ENCODE measurements around the gene JAG2.

Gene JAG2

DNA sequence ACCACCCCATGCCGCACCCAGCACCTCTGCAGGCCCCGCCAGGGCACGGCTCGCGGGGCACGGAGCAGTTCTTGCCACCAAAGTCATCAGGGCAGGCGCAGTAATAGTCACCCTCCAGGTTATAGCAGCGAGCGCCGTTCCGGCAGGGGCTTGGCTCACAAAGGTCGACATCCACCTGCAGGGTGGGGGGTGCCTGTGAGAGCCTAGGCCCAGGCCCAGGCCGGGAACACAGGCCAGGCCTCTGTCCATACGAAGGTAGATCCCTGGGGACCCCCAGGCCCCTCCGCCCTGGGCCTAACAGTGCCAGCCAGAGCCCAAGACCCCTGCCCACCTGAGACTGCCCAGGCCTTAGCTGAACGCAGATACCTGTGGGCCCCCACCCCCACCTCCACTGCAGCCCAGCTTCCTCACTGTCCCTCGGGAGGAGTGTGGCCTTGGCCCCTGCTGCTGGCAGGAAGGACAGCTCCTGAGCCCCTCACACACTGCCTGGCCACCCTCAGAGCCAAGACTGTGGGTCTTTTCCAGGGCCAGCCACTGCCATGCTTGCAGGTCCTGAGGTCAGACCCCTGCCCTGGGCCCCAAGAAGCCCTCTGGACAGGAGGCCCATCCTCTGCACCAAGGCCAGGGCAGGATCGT lies 19.3 kb downstream of the JAG2 start:
- DNase-seq, result no peak

GRCh38 chr14:105148604-105149145 lies 19.9 kb downstream of the JAG2 start:
- DNase-seq, result no peak

DNA sequence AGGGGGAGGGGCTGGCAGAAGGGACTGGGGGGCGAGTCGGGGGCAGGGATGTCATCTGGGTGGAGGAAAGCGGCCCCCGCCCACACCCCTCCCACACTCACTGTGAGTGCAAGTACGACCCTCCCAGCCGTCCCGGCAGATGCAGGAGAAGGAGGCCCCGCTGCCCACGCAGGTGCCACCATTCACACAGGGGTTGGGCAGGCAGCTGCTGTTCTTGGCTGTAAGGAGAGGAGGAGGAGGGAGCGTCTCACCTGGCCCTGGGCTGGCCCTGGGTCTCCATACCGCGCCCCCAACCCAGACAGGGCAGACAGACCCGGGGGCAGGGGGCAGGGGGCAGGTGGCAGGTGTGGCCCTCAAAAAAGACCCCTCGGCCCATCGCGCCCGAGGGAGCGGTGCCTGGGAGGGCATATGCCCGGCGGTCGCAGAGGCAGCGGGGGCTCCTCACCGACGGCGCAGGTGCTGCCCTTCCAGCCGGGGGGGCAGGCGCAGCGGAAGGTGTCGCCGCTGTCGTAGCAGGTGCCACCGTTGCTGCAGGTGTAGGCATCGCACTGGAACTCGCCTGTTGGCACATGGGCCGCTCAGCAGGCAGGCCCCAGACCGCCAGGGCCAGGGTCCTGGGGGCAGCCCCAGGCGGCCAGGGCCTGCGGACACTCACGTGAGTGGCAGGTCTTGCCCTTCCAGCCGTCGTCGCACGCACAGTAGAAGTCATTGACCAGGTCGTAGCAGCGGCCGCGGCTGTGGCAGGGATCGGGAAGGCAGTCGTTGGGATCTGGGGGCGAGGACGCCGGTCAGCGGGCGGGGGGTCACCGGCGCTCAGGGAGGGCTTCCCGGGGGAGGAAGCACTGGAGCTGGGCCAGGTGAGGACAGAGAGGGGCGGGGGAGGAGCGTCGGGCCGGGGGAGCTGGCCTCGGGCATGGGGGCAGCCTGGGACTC lies 20.6 kb downstream of the JAG2 start:
- DNase-seq, result no peak

GRCh38 chr14:105146976-105147635 lies 21.5 kb downstream of the JAG2 start:
- DNase-seq, result no peak

- no peak for DNase-seq
Measured at GRCh38 chr14:105146181-105146975, 22.2 kb downstream of the JAG2 start.

GRCh38 chr14:105145381-105146180 lies 23.0 kb downstream of the JAG2 start:
- DNase-seq, result no peak

GRCh38 chr14:105144666-105145380 lies 23.8 kb downstream of the JAG2 start:
- DNase-seq, result no peak

- no peak for DNase-seq
Measured at GRCh38 chr14:105144026-105144665, 24.4 kb downstream of the JAG2 start.

- DNase-seq, result no peak
Measured at GRCh38 chr14:105143451-105144025, 25.0 kb downstream of the JAG2 start.

DNA sequence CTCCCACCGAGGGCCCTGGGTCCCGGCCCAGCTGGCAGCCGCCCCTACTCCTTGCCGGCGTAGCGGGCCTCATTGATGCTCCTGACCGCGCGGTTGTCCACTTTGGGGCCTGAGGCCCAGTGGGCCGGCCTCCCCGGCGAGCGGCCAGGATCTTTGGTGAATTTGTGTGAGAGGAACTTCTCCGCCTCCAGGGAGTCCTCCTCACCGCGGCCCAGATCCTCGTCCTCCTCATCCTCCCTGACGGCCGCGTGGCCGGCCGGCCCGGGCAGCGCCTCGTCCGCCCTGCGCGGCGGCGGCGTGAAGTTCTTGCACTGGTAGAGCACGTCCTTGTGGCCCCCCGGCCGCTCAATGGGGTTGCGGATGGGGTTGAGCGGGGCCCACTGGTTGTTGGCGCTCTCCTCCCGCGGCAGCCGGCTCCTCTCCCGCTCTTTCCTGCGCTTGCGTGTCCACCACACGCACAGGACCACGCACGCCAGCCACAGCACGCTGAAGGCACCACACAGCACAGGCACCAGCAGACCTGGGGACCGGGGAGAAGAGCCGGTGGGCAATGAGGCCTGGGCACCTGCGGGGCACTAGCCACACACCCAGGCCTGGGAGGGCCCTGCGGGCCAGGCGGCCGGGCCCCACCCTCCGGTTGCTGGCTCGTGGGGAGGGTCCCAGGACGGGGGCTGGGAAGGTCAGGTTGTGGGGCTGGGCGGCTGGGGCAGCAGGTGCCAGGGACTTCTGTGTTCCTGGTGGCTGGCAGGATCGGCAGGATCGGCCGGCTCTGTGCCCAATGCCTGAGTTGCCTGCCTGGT lies 25.7 kb downstream of the JAG2 start:
- DNase-seq, result no peak

DNA sequence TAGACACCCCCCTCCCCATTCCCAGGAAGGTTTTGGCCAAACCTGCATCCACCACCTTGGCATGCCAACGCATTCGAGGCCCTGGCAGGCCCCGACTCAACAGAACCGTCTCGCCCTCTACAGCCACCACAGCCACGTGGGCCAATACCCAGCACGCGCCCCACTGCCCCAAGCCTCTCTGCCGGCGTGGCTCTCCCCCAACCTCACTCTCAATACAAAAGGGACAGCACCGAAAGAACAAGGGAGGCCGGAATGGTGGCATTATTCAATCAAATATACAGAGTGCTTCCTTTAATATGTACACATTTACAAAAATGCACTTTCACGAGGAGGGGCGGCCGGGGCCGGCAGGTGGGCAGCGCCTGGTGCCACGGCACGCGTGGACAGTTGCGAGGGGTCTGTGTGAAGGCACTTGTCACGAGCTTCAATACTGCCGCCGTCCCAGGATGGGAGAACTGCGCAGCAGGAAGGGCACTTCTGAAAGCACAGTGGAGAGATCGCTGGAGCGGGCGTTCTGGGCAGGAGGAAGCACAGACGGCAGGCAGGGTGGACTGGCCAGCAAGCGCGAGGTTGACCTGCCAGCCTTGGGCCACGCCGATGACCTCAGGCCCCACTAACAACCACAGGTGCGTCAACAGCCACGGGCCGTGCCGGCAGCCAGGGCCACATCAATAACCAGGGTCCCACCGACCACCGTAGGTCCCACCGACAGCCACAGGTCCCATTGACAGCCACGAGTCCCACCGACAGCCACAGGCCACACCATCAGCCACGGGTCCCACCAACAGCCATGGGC lies 26.9 kb downstream of the JAG2 start:
- DNase-seq, result no peak

- DNase-seq, result no peak
Measured at GRCh38 chr14:105141026-105141425, 27.6 kb downstream of the JAG2 start.

DNA sequence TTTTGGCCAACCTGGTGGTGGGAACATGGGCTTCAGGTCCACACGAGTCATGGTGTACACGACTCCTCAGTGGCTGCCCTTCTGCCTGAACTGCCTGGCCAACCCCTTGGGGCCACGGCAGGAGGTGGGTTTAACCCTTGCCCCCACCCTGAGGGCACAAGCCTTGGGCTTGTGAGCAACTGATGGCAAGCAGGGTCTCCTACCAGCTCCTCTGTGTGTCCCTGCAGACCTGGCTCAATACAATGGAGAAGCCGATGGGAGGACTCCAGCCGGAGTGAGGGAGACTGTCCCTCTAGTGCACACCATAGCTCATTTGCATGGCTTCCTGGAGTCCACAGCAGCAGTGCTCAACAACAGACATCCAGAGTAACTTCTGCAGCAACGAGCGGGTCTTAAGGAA lies 28.0 kb downstream of the JAG2 start:
- no peak for DNase-seq

- DNase-seq, result no peak
Measured at GRCh38 chr14:105139831-105140239, 28.7 kb downstream of the JAG2 start.

- no peak for DNase-seq
Measured at GRCh38 chr14:105139212-105139825, 29.3 kb downstream of the JAG2 start.

GRCh38 chr14:105138551-105139111 lies 29.9 kb downstream of the JAG2 start:
- no peak for DNase-seq

- no peak for DNase-seq
Measured at GRCh38 chr14:105138021-105138541, 30.5 kb downstream of the JAG2 start.
